Measurements from ENCODE around the gene TMEM164.

DNA sequence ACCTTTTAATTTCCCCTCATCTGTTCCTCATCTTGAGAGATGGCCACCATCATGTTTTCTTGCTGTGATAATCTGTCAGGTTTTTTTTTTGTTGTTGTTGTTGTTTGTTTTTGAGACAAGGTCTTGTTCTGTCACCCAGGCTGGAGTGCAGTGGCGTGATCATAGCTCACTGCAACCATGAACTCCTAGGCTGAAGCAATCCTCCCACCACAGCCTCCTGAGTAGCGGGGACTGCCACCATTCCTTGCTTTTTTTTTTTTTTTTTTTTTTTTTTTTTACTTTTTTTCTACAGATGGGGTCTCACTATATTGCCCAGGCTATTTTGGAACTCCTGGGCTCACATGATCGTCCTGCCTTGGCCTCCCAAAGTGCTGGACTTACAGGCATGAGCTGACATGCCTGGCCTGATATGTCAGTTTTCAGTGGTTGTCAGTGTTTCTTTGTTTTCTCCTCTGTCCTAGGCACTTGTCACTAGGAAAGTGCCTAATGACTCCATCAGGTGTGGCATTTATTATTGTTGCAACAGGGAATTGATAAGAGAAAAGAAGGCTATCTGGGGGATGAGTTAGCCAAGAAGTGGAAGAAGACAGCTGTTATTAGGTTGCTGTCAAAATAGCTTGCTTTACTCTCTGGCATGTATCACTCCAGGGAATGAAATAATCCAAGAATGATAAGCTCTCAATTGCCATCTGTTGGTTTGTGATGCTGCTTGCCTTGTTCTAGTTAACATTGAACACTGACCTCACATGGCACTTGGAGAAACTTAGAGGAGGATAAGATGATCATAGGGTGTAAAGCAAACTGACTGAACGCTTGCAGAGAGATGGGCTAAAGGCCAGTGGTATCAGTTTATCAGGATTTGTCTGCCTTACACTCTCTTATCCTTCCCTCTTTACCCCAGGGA lies 41.7 kb downstream of the TMEM164 start:
- TF ChIP-seq, protein P1, sequence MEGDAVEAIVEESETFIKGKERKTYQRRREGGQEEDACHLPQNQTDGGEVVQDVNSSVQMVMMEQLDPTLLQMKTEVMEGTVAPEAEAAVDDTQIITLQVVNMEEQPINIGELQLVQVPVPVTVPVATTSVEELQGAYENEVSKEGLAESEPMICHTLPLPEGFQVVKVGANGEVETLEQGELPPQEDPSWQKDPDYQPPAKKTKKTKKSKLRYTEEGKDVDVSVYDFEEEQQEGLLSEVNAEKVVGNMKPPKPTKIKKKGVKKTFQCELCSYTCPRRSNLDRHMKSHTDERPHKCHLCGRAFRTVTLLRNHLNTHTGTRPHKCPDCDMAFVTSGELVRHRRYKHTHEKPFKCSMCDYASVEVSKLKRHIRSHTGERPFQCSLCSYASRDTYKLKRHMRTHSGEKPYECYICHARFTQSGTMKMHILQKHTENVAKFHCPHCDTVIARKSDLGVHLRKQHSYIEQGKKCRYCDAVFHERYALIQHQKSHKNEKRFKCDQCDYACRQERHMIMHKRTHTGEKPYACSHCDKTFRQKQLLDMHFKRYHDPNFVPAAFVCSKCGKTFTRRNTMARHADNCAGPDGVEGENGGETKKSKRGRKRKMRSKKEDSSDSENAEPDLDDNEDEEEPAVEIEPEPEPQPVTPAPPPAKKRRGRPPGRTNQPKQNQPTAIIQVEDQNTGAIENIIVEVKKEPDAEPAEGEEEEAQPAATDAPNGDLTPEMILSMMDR (IDR thresholded peaks at IDR 0.05), result no peak
- no peak for TF ChIP-seq POLR2A (IDR thresholded peaks at IDR 0.05)

Measured in adrenal gland (tissue), 5 donors.